CD14-positive monocyte (primary cell): ENCODE results near the gene G3BP2. TPM values are rescaled to one million over a fixed set of nuclear protein-coding genes. Genes with fewer than 3 reads are reported as not detected.

ENCODE experiments used
- DNase-seq, 3 donors: peaks; one replicate each; pipeline ENCODE4 v3.0.0-alpha.2; 2011 to 2022
- H2AFZ ChIP-seq: 2 replicates; pipeline ENCODE4 v1.6.0; 2012; ENCODE audit warnings: mild to moderate bottlenecking, low read depth, low read length, inconsistent platforms; ENCODE audit not compliant: insufficient read depth, poor library complexity, severe bottlenecking
- H3K27ac ChIP-seq, 2 donors: 1 replicate in 1 of 2; 2 replicates in 1 of 2; pipeline ENCODE4 v1.5.1; 2012 to 2013; ENCODE audit warnings: low read length in 2 of 2, control low read depth in 1 of 2, inconsistent platforms in 1 of 2, low read depth in 1 of 2, mild to moderate bottlenecking in 1 of 2
- H3K27me3 ChIP-seq, 2 donors: one replicate each; pipeline versions ENCODE4 v1.6.0 to v1.6.1; 2011 to 2013; ENCODE audit warnings: low read length in 2 of 2; ENCODE audit not compliant: control insufficient read depth in 2 of 2, insufficient read depth in 2 of 2
- H3K36me3 ChIP-seq, 2 donors: replicated peaks in 1 of 2; 1 replicate in 1 of 2; 2 replicates in 1 of 2; pipeline versions ENCODE4 v1.5.1 to v1.6.1; 2012 to 2013; ENCODE audit warnings: low read length in 2 of 2, control low read depth in 1 of 2, inconsistent platforms in 1 of 2, mild to moderate bottlenecking in 1 of 2; ENCODE audit not compliant: insufficient read depth in 2 of 2, control insufficient read depth in 1 of 2
- H3K4me1 ChIP-seq, 2 donors: 1 replicate in 1 of 2; 2 replicates in 1 of 2; pipeline versions ENCODE4 v1.5.1 to v1.6.1; 2012 to 2013; ENCODE audit warnings: low read length in 2 of 2, control low read depth in 1 of 2, inconsistent platforms in 1 of 2, mild to moderate bottlenecking in 1 of 2, moderate library complexity in 1 of 2; ENCODE audit not compliant: insufficient read depth in 2 of 2, control insufficient read depth in 1 of 2
- H3K4me2 ChIP-seq: replicated peaks from 2 replicates; pipeline ENCODE3; 2012; ENCODE audit warnings: low read length, moderate library complexity, mild to moderate bottlenecking; ENCODE audit not compliant: poor library complexity, severe bottlenecking; ENCODE audit errors: extremely low read depth
- H3K4me3 ChIP-seq, 3 experiments: fragments of 200-600 bp in 1 of 3; sonication (generic) in 1 of 3; replicated peaks in 1 of 3; 1 replicate in 2 of 3; 2 replicates in 1 of 3; pipeline ENCODE4 v1.5.1; 2011 to 2013; ENCODE audit warnings: low read length in 3 of 3, mild to moderate bottlenecking in 3 of 3, control low read depth in 2 of 3, low read depth in 2 of 3, inconsistent platforms in 1 of 3, moderate library complexity in 1 of 3
- H3K79me2 ChIP-seq: 2 replicates; pipeline ENCODE4 v1.6.0; 2012; ENCODE audit warnings: mild to moderate bottlenecking, control low read depth, inconsistent platforms, low read length, moderate library complexity; ENCODE audit not compliant: insufficient read depth
- H3K9ac ChIP-seq: 2 replicates; pipeline ENCODE4 v1.6.0; 2017; ENCODE audit warnings: low read length, mild to moderate bottlenecking; ENCODE audit not compliant: insufficient read depth, poor library complexity, severe bottlenecking
- H3K9me3 ChIP-seq, 2 donors: replicated peaks in 1 of 2; 1 replicate in 1 of 2; 2 replicates in 1 of 2; pipeline versions ENCODE4 v1.5.1 to v1.6.1; 2012 to 2013; ENCODE audit warnings: low read length in 2 of 2, control low read depth in 1 of 2; ENCODE audit not compliant: control insufficient read depth in 1 of 2, insufficient read depth in 1 of 2
- H4K20me1 ChIP-seq: 2 replicates; pipeline ENCODE4 v1.6.0; 2012; ENCODE audit warnings: mild to moderate bottlenecking, low read length, control low read depth, moderate library complexity; ENCODE audit not compliant: insufficient read depth
- H3K27ac Mint-ChIP-seq, 7 donors: one replicate each; pipeline ENCODE4 v1.8.0; 2020; ENCODE audit warnings: mild to moderate bottlenecking in 7 of 7, mixed read lengths in 7 of 7, moderate library complexity in 6 of 7, inconsistent platforms in 2 of 7
- H3K27me3 Mint-ChIP-seq, 3 donors: one replicate each; pipeline ENCODE4 v1.8.0; 2021 to 2022; ENCODE audit warnings: low read depth in 3 of 3, mild to moderate bottlenecking in 3 of 3, mixed read lengths in 3 of 3, moderate library complexity in 3 of 3, inconsistent platforms in 1 of 3
- H3K36me3 Mint-ChIP-seq, 2 donors: one replicate each; pipeline ENCODE4 v1.8.0; 2020; ENCODE audit warnings: mixed read lengths in 2 of 2, inconsistent platforms in 1 of 2, mild to moderate bottlenecking in 1 of 2
- H3K4me1 Mint-ChIP-seq: one replicate; pipeline ENCODE4 v1.8.0; 2020; ENCODE audit warnings: mild to moderate bottlenecking, mixed read lengths
- H3K4me3 Mint-ChIP-seq, 2 donors: one replicate each; pipeline ENCODE4 v1.8.0; 2020; ENCODE audit warnings: mild to moderate bottlenecking in 2 of 2, mixed read lengths in 2 of 2, moderate library complexity in 1 of 2
- H3K9me3 Mint-ChIP-seq, 7 donors: one replicate each; pipeline ENCODE4 v1.8.0; 2020 to 2022; ENCODE audit warnings: mixed read lengths in 7 of 7, mild to moderate bottlenecking in 6 of 7, moderate library complexity in 6 of 7, inconsistent platforms in 2 of 7
- WGBS: methylation state at CpG from one replicate; pipeline ENCODE4 v1.1.5; 2013; ENCODE audit warnings: missing lambda C conversion rate; ENCODE audit not compliant: insufficient coverage; 5-methylcytosine and 5-hydroxymethylcytosine counted together
- intact Hi-C, 2 donors: fragments of 100-400 bp; cut with micrococcal nuclease; formaldehyde crosslinking; loops; one replicate each; pipeline versions ENCODE4 v1.15.0 to v1.15.1; 2023
- polyA plus RNA-seq, 3 donors: library from polyadenylated mRNA; depleted of rRNA in 1 of 3; unstranded in 2 of 3; stranded (reverse) in 1 of 3; fragments of 300-500 nt in 2 of 3; fragments of >200 nt in 1 of 3; fragmentation: Illumina TruSeq in 2 of 3; gene quantifications; 1 replicate in 2 of 3; 2 replicates in 1 of 3; pipeline ENCODE4 v1.2.3, GENCODE V29; 2012 to 2021
- TF ChIP-seq, protein P1 (sequence below): fragments of 200-600 bp; IDR thresholded peaks from one replicate; pipeline ENCODE4 v1.8.0; 2022; ENCODE audit warnings: antibody characterized with exemption, mild to moderate bottlenecking

Gene G3BP2
- polyA plus RNA-seq, 3 donors = 32.5 to 92.3 (median 74.2) TPM

DNA sequence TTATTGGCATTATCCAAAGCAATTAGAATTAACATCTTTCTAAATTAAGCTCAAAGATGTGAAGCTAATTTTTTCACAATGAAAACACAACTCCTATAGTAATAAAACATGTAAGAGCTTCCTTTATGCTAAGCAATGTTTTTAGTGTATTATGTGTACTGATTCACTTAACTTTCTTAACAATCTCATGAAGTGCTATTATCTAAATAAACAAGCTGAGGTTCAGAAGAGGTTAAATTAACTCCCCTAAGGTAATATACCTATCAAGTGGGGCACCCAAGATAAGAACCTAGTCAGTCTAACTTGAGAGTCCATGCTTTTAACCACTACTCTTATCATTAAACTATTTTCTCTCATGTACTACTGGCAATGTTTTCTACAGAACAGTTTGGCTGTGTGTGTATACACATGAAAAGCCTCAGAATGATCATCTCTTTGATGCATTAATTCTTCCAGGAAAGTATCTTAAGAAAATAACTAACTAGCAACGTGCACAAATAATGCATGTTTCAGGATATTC, 13.6 kb downstream of the G3BP2 start:
- Histone ChIP-seq H4K20me1 (peaks cover 65% of the 10 kb centered on the region), H3K36me3 (peaks cover 63 to 75% of the 10 kb centered on the region in 2 donors), H3K79me2 (peaks cover 79% of the 10 kb centered on the region), H3K4me3 (no peak overlapping the region), H3K27me3 (no peaks in the 10 kb centered on the region), H3K27ac (peak overlapping the region in 1 of 2 donors; percentile 3), H3K9ac (no peak overlapping the region), H2AFZ (no peak overlapping the region), H3K4me2 (no peak overlapping the region), H3K4me1 (no peaks in the 10 kb centered on the region), H3K9me3 (no peaks in the 10 kb centered on the region)
- no peaks in the 10 kb centered on the region for H3K9me3 Mint-ChIP-seq
- DNase-seq = no peak
- no CpG with 5 or more reads among the region's 1 CpG for WGBS
- H3K27me3 Mint-ChIP-seq = no peaks in the 10 kb centered on the region
- no peak overlapping the region for H3K4me3 Mint-ChIP-seq
- no peak overlapping the region for H3K27ac Mint-ChIP-seq
- TF ChIP-seq, protein P1, sequence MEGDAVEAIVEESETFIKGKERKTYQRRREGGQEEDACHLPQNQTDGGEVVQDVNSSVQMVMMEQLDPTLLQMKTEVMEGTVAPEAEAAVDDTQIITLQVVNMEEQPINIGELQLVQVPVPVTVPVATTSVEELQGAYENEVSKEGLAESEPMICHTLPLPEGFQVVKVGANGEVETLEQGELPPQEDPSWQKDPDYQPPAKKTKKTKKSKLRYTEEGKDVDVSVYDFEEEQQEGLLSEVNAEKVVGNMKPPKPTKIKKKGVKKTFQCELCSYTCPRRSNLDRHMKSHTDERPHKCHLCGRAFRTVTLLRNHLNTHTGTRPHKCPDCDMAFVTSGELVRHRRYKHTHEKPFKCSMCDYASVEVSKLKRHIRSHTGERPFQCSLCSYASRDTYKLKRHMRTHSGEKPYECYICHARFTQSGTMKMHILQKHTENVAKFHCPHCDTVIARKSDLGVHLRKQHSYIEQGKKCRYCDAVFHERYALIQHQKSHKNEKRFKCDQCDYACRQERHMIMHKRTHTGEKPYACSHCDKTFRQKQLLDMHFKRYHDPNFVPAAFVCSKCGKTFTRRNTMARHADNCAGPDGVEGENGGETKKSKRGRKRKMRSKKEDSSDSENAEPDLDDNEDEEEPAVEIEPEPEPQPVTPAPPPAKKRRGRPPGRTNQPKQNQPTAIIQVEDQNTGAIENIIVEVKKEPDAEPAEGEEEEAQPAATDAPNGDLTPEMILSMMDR = no peak
- intact Hi-C loops = no loop called here
- H3K36me3 Mint-ChIP-seq = peaks cover 55 to 66% of the 10 kb centered on the region in 2 donors
- H3K4me1 Mint-ChIP-seq = no peaks in the 10 kb centered on the region

DNA sequence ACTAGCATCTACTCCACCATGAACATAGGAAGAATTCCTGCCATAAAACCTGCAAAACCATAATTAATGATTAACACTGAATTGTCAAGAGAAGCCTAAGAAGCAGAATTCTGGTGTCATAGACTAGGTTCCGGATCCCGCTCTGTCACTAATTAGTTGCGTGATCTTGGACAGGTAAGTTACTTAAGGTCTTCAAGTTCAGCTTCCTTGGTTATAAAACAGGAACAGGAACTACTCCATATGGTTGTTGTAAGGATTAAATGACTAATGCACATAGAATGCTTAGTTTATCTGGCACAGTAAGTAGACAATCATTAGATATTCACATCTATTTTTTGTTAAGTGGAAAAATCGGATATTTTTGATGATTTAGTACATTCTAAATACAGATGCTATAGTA, 14.3 kb downstream of the G3BP2 start:
- Histone ChIP-seq H3K4me3 (no peak overlapping the region), H3K9ac (no peak overlapping the region), H3K27ac (no peak overlapping the region), H3K9me3 (no peaks in the 10 kb centered on the region), H3K4me1 (no peaks in the 10 kb centered on the region), H4K20me1 (peaks cover 62% of the 10 kb centered on the region), H3K27me3 (no peaks in the 10 kb centered on the region), H2AFZ (no peak overlapping the region), H3K36me3 (peaks cover 70 to 82% of the 10 kb centered on the region in 2 donors), H3K4me2 (no peak overlapping the region), H3K79me2 (peaks cover 72% of the 10 kb centered on the region)
- intact Hi-C loops = no loop called here
- Mint-ChIP-seq H3K4me3 (no peak overlapping the region), H3K27me3 (no peaks in the 10 kb centered on the region), H3K27ac (peak overlapping the region in 3 of 7 donors; percentile 20 to 47 (median 40)), H3K36me3 (peaks cover 60 to 72% of the 10 kb centered on the region in 2 donors), H3K4me1 (no peaks in the 10 kb centered on the region), H3K9me3 (no peaks in the 10 kb centered on the region)
- TF ChIP-seq, protein P1 = no peak
- WGBS = 93% methylated on average over 2 of the region's 4 CpGs
- DNase-seq = no peak
